Activated naive CD4-positive, alpha-beta T cell (primary cell): ENCODE data around the gene ARMC12.
A peak's percentile ranks its signal among the peaks of the same experiment; 100 is the strongest.
"Not testable (repeated sequence)": the region's sequence is repeated elsewhere in the genome, so short reads cannot be mapped to it uniquely, and the experiment has no call there.

Experiments
- DNase-seq, 4 experiments: peaks; one replicate each; lab custom pipeline; 2025; lab: John Stamatoyannopoulos, UW

Gene ARMC12

GRCh38 chr6:35736982-35737412 is at the start of gene ARMC12:
Gene ARMC12 (plus strand): TSS chr6:35737032. CDS start chr6:35737109, 77 bp downstream.
- no peak for DNase-seq

GRCh38 chr6:35687658-35688604 is 48.9 kb upstream of the ARMC12 start:
- DNase-seq = peak in 3 of 4 experiments; percentile 24 to 48 (median 27)

GRCh38 chr6:35688605-35689322 is 48.1 kb upstream of the ARMC12 start, which contains the start of gene FKBP5:
Gene FKBP5 (minus strand): TSS chr6:35688915. CDS start chr6:35642824, 46,091 bp downstream.
- DNase-seq = peak; percentile 57 to 79 (median 68)

GRCh38 chr6:35690006-35690405 is 46.8 kb upstream of the ARMC12 start:
- not testable (repeated sequence) for DNase-seq

GRCh38 chr6:35690484-35690883 is 46.3 kb upstream of the ARMC12 start:
- DNase-seq = no peak

GRCh38 chr6:35691027-35691824 is 45.6 kb upstream of the ARMC12 start:
- DNase-seq = no peak

GRCh38 chr6:35694462-35694861 is 42.4 kb upstream of the ARMC12 start:
- DNase-seq = no peak

GRCh38 chr6:35698430-35698829 is 38.4 kb upstream of the ARMC12 start:
- not testable (repeated sequence) for DNase-seq

- no peak for DNase-seq
Measured at GRCh38 chr6:35698858-35699257, 38.0 kb upstream of the ARMC12 start.

GRCh38 chr6:35703554-35703953 is 33.3 kb upstream of the ARMC12 start:
- no peak for DNase-seq

- DNase-seq = no peak
Measured at GRCh38 chr6:35706468-35706867, 30.4 kb upstream of the ARMC12 start.

- DNase-seq = no peak
Measured at GRCh38 chr6:35707714-35708407, 29.0 kb upstream of the ARMC12 start.

- DNase-seq = no peak
Measured at GRCh38 chr6:35708585-35708984, 28.2 kb upstream of the ARMC12 start.

GRCh38 chr6:35710241-35710847 is 26.5 kb upstream of the ARMC12 start:
- no peak for DNase-seq

- no peak for DNase-seq
Measured at GRCh38 chr6:35711731-35712130, 25.1 kb upstream of the ARMC12 start.

GRCh38 chr6:35713006-35713767 is 23.6 kb upstream of the ARMC12 start:
- no peak for DNase-seq

- no peak for DNase-seq
Measured at GRCh38 chr6:35716798-35717197, 20.0 kb upstream of the ARMC12 start.

- no peak for DNase-seq
Measured at GRCh38 chr6:35717449-35718374, 19.1 kb upstream of the ARMC12 start.

- no peak for DNase-seq
Measured at GRCh38 chr6:35718375-35718736, 18.5 kb upstream of the ARMC12 start.
